Glomerular visceral epithelial cell (primary cell): ENCODE results near the gene PCNT.

ENCODE experiments used
- DNase-seq: peaks from one replicate; pipeline ENCODE4 v3.0.0-alpha.2; 2016; ENCODE audit errors: extremely low spot score

The PCNT gene

GRCh38 chr21:46329796-46330195 is 5.8 kb downstream of the PCNT start:
- DNase-seq: no peak

- DNase-seq: no peak
These were observed 10.6 kb downstream of the PCNT start for GRCh38 chr21:46334351-46335140.

- no peak for DNase-seq
These were observed 12.6 kb downstream of the PCNT start for GRCh38 chr21:46336603-46337002.

- no peak for DNase-seq
These were observed 17.0 kb downstream of the PCNT start for GRCh38 chr21:46340998-46341397.

GRCh38 chr21:46344219-46344915 is 20.4 kb downstream of the PCNT start:
- no peak for DNase-seq

- no peak for DNase-seq
These were observed 21.9 kb downstream of the PCNT start for GRCh38 chr21:46345861-46346260.

- no peak for DNase-seq
These were observed 22.6 kb downstream of the PCNT start for GRCh38 chr21:46346296-46347202.

GRCh38 chr21:46347203-46347550 is 23.2 kb downstream of the PCNT start:
- no peak for DNase-seq

- DNase-seq: no peak
These were observed 23.9 kb downstream of the PCNT start for GRCh38 chr21:46347791-46348381.

- DNase-seq: no peak
These were observed 25.3 kb downstream of the PCNT start for GRCh38 chr21:46349134-46349760.

GRCh38 chr21:46350571-46350970 is 26.6 kb downstream of the PCNT start:
- no peak for DNase-seq

GRCh38 chr21:46350981-46351380 is 27.0 kb downstream of the PCNT start:
- no peak for DNase-seq

GRCh38 chr21:46351476-46352163 is 27.7 kb downstream of the PCNT start:
- no peak for DNase-seq

GRCh38 chr21:46352164-46352515 is 28.2 kb downstream of the PCNT start:
- DNase-seq: no peak

- DNase-seq: no peak
These were observed 29.0 kb downstream of the PCNT start for GRCh38 chr21:46352913-46353312.

- no peak for DNase-seq
These were observed 30.1 kb downstream of the PCNT start for GRCh38 chr21:46354046-46354445.

- DNase-seq: no peak
These were observed 30.6 kb downstream of the PCNT start for GRCh38 chr21:46354518-46354917.

GRCh38 chr21:46355161-46356004 is 31.4 kb downstream of the PCNT start:
- DNase-seq: no peak

GRCh38 chr21:46356005-46356338 is 32.0 kb downstream of the PCNT start:
- DNase-seq: no peak
